ENCODE data around the gene HDDC3.
A peak's percentile ranks its signal among the peaks of the same experiment; 100 is the strongest.

The HDDC3 gene

GRCh38 chr15:90883976-90884718, 48.2 kb downstream of the HDDC3 start, which contains the start of gene FES:
Gene FES, plus strand, starts transcription at chr15:90884504. Its CDS starts 542 bp downstream, at chr15:90885046.
- peak within 1 kb of the TSS; percentile 36 for H3K4me2 ChIP-seq (ENCODE audit: low read length)
- peak within 1 kb of the TSS; percentile 60 for H4K5ac ChIP-seq (ENCODE audit: low read length)
- no peak within 1 kb of the TSS for H3K4me3 ChIP-seq (ENCODE audit: low read length)
- no peaks in the 10 kb centered on the region for H3K27me3 ChIP-seq (ENCODE audit: insufficient read depth, low read length, poor library complexity)
- H2AK5ac ChIP-seq (ENCODE audit: low read length): peak within 1 kb of the TSS; percentile 36
- peak within 1 kb of the TSS; percentile 50 for H3K23ac ChIP-seq (ENCODE audit: low read length)
- no peak within 1 kb of the TSS for H2BK120ac ChIP-seq (ENCODE audit: low read depth, low read length)
- peak; percentile 76 for DNase-seq
- no peak within 1 kb of the TSS for H2BK15ac ChIP-seq (replicated peaks; ENCODE audit: low read depth)
- WGBS (ENCODE audit: extremely low coverage, insufficient coverage, low lambda C conversion rate): no CpG with 5 or more reads among the region's 58 CpGs
- no peaks in the 10 kb centered on the region for H3K79me2 ChIP-seq (ENCODE audit: control insufficient read depth, insufficient read depth, low read length)
- peak within 1 kb of the TSS; percentile 97 for H4K8ac ChIP-seq (ENCODE audit: low read depth, low read length)
- peak within 1 kb of the TSS; percentile 90 for H3K56ac ChIP-seq (ENCODE audit: low read length)
- H3K4ac ChIP-seq (ENCODE audit: low read depth, low read length): peak within 1 kb of the TSS; percentile 58
- no peaks in the 10 kb centered on the region for H3K79me1 ChIP-seq (ENCODE audit: low read length)
- H3K9ac ChIP-seq (ENCODE audit: low read length): peak within 1 kb of the TSS; percentile 75
- H3K27ac ChIP-seq (ENCODE audit: low read depth, low read length): peak within 1 kb of the TSS; percentile 84
- peak within 1 kb of the TSS; percentile 73 for H2BK5ac ChIP-seq (ENCODE audit: low read length)
- H3K4me1 ChIP-seq (ENCODE audit: control insufficient read depth, low read depth, low read length): peaks cover 5% of the 10 kb centered on the region
- H3K18ac ChIP-seq (ENCODE audit: low read length): peak within 1 kb of the TSS; percentile 85
- H3K36me3 ChIP-seq (ENCODE audit: control insufficient read depth, insufficient read depth, low read length): peaks cover 8% of the 10 kb centered on the region

DNA sequence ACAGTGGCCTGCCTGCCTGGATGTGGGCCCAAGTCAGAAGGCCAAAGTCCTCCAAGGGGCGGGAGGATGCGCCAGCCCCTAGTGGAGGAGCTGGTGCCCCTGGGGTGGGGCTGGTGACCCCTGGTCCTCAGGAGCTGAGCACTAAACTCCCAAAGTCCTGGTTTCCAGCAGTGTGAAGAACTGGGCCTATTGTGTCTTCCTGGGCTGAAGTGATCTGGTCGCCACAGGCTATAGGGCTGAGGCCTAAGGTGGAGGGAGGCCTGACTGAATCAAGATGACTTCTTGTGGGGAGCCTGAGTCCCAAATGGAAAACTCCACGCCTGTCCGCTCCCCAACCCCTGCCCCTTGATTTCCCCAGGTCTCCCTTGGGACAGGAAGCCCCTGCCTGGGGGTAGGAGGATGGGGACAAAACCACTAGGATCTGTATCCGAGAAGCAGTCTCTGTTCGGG, 48.8 kb downstream of the HDDC3 start:
- H3K27ac ChIP-seq (ENCODE audit: low read depth, low read length): peak overlapping the region; percentile 84
- H4K8ac ChIP-seq (ENCODE audit: low read depth, low read length): peak overlapping the region; percentile 77
- H3K23ac ChIP-seq (ENCODE audit: low read length): peak overlapping the region; percentile 11
- no peaks in the 10 kb centered on the region for H3K79me2 ChIP-seq (ENCODE audit: control insufficient read depth, insufficient read depth, low read length)
- H2BK120ac ChIP-seq (ENCODE audit: low read depth, low read length): no peak overlapping the region
- WGBS (ENCODE audit: extremely low coverage, insufficient coverage, low lambda C conversion rate): no CpG with 5 or more reads among the region's 7 CpGs
- peak overlapping the region; percentile 87 for H3K56ac ChIP-seq (ENCODE audit: low read length)
- no peaks in the 10 kb centered on the region for H3K27me3 ChIP-seq (ENCODE audit: insufficient read depth, low read length, poor library complexity)
- peak; percentile 58 for DNase-seq
- H3K4me3 ChIP-seq (ENCODE audit: low read length): no peak overlapping the region
- peak overlapping the region; percentile 36 for H2AK5ac ChIP-seq (ENCODE audit: low read length)
- H3K36me3 ChIP-seq (ENCODE audit: control insufficient read depth, insufficient read depth, low read length): peaks cover 8% of the 10 kb centered on the region
- H4K5ac ChIP-seq (ENCODE audit: low read length): peak overlapping the region; percentile 60
- H3K9ac ChIP-seq (ENCODE audit: low read length): peak overlapping the region; percentile 75
- peaks cover 5% of the 10 kb centered on the region for H3K4me1 ChIP-seq (ENCODE audit: control insufficient read depth, low read depth, low read length)
- H3K4me2 ChIP-seq (ENCODE audit: low read length): no peak overlapping the region
- peak overlapping the region; percentile 58 for H3K4ac ChIP-seq (ENCODE audit: low read depth, low read length)
- H3K79me1 ChIP-seq (ENCODE audit: low read length): no peaks in the 10 kb centered on the region
- peak overlapping the region; percentile 73 for H2BK5ac ChIP-seq (ENCODE audit: low read length)
- H2BK15ac ChIP-seq (replicated peaks; ENCODE audit: low read depth): no peak overlapping the region
- no peak overlapping the region for H3K18ac ChIP-seq (ENCODE audit: low read length)

DNA sequence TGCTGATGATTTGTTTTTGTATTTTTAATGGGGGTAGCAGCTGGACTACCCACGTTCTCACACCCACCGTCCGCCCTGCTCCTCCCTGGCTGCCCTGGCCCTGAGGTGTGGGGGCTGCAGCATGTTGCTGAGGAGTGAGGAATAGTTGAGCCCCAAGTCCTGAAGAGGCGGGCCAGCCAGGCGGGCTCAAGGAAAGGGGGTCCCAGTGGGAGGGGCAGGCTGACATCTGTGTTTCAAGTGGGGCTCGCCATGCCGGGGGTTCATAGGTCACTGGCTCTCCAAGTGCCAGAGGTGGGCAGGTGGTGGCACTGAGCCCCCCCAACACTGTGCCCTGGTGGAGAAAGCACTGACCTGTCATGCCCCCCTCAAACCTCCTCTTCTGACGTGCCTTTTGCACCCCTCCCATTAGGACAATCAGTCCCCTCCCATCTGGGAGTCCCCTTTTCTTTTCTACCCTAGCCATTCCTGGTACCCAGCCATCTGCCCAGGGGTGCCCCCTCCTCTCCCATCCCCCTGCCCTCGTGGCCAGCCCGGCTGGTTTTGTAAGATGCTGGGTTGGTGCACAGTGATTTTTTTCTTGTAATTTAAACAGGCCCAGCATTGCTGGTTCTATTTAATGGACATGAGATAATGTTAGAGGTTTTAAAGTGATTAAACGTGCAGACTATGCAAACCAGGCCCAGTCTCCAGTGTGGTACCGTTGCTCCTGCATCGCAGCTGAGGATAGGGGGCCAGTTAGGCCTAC, 49.4 kb downstream of the HDDC3 start:
- H3K36me3 ChIP-seq (ENCODE audit: control insufficient read depth, insufficient read depth, low read length): peaks cover 8% of the 10 kb centered on the region
- peak overlapping the region; percentile 13 for H3K9ac ChIP-seq (ENCODE audit: low read length)
- no peaks in the 10 kb centered on the region for H3K79me1 ChIP-seq (ENCODE audit: low read length)
- H3K23ac ChIP-seq (ENCODE audit: low read length): no peak overlapping the region
- no CpG with 5 or more reads among the region's 13 CpGs for WGBS (ENCODE audit: extremely low coverage, insufficient coverage, low lambda C conversion rate)
- no peak overlapping the region for H3K4me2 ChIP-seq (ENCODE audit: low read length)
- no peaks in the 10 kb centered on the region for H3K79me2 ChIP-seq (ENCODE audit: control insufficient read depth, insufficient read depth, low read length)
- peak overlapping the region; percentile 87 for H3K56ac ChIP-seq (ENCODE audit: low read length)
- no peak overlapping the region for H3K18ac ChIP-seq (ENCODE audit: low read length)
- no peak overlapping the region for H2BK15ac ChIP-seq (replicated peaks; ENCODE audit: low read depth)
- no peak overlapping the region for H2BK5ac ChIP-seq (ENCODE audit: low read length)
- no peak for DNase-seq
- H4K5ac ChIP-seq (ENCODE audit: low read length): no peak overlapping the region
- H3K4ac ChIP-seq (ENCODE audit: low read depth, low read length): no peak overlapping the region
- H3K27ac ChIP-seq (ENCODE audit: low read depth, low read length): peak overlapping the region; percentile 84
- H2BK120ac ChIP-seq (ENCODE audit: low read depth, low read length): no peak overlapping the region
- no peaks in the 10 kb centered on the region for H3K27me3 ChIP-seq (ENCODE audit: insufficient read depth, low read length, poor library complexity)
- no peak overlapping the region for H3K4me3 ChIP-seq (ENCODE audit: low read length)
- H3K4me1 ChIP-seq (ENCODE audit: control insufficient read depth, low read depth, low read length): peaks cover 5% of the 10 kb centered on the region
- no peak overlapping the region for H2AK5ac ChIP-seq (ENCODE audit: low read length)
- no peak overlapping the region for H4K8ac ChIP-seq (ENCODE audit: low read depth, low read length)

- no peak overlapping the region for H4K5ac ChIP-seq (ENCODE audit: low read length)
- H2BK15ac ChIP-seq (replicated peaks; ENCODE audit: low read depth): no peak overlapping the region
- no peak overlapping the region for H2BK5ac ChIP-seq (ENCODE audit: low read length)
- no peak overlapping the region for H3K4me3 ChIP-seq (ENCODE audit: low read length)
- no peak overlapping the region for H3K9ac ChIP-seq (ENCODE audit: low read length)
- peaks cover 5% of the 10 kb centered on the region for H3K4me1 ChIP-seq (ENCODE audit: control insufficient read depth, low read depth, low read length)
- H3K18ac ChIP-seq (ENCODE audit: low read length): no peak overlapping the region
- H2AK5ac ChIP-seq (ENCODE audit: low read length): no peak overlapping the region
- peaks cover 10% of the 10 kb centered on the region for H3K36me3 ChIP-seq (ENCODE audit: control insufficient read depth, insufficient read depth, low read length)
- no peak for DNase-seq
- H3K23ac ChIP-seq (ENCODE audit: low read length): no peak overlapping the region
- H3K27me3 ChIP-seq (ENCODE audit: insufficient read depth, low read length, poor library complexity): no peaks in the 10 kb centered on the region
- no peak overlapping the region for H3K4ac ChIP-seq (ENCODE audit: low read depth, low read length)
- no peaks in the 10 kb centered on the region for H3K79me2 ChIP-seq (ENCODE audit: control insufficient read depth, insufficient read depth, low read length)
- H3K4me2 ChIP-seq (ENCODE audit: low read length): no peak overlapping the region
- H3K56ac ChIP-seq (ENCODE audit: low read length): no peak overlapping the region
- no peak overlapping the region for H4K8ac ChIP-seq (ENCODE audit: low read depth, low read length)
- no peak overlapping the region for H2BK120ac ChIP-seq (ENCODE audit: low read depth, low read length)
- H3K27ac ChIP-seq (ENCODE audit: low read depth, low read length): no peak overlapping the region
- no peaks in the 10 kb centered on the region for H3K79me1 ChIP-seq (ENCODE audit: low read length)
- WGBS (ENCODE audit: extremely low coverage, insufficient coverage, low lambda C conversion rate): no CpG with 5 or more reads among the region's 19 CpGs
Measured at GRCh38 chr15:90881978-90882721, 50.2 kb downstream of the HDDC3 start.

GRCh38 chr15:90881181-90881977, 51.0 kb downstream of the HDDC3 start:
- H3K4me2 ChIP-seq (ENCODE audit: low read length): no peak overlapping the region
- no peak overlapping the region for H3K56ac ChIP-seq (ENCODE audit: low read length)
- H3K36me3 ChIP-seq (ENCODE audit: control insufficient read depth, insufficient read depth, low read length): peaks cover 10% of the 10 kb centered on the region
- H3K4me1 ChIP-seq (ENCODE audit: control insufficient read depth, low read depth, low read length): peaks cover 5% of the 10 kb centered on the region
- no peaks in the 10 kb centered on the region for H3K27me3 ChIP-seq (ENCODE audit: insufficient read depth, low read length, poor library complexity)
- H4K8ac ChIP-seq (ENCODE audit: low read depth, low read length): no peak overlapping the region
- H2BK120ac ChIP-seq (ENCODE audit: low read depth, low read length): no peak overlapping the region
- H2BK5ac ChIP-seq (ENCODE audit: low read length): no peak overlapping the region
- H3K79me2 ChIP-seq (ENCODE audit: control insufficient read depth, insufficient read depth, low read length): no peaks in the 10 kb centered on the region
- no peak overlapping the region for H2BK15ac ChIP-seq (replicated peaks; ENCODE audit: low read depth)
- H4K5ac ChIP-seq (ENCODE audit: low read length): no peak overlapping the region
- no peak overlapping the region for H3K18ac ChIP-seq (ENCODE audit: low read length)
- DNase-seq: no peak
- H2AK5ac ChIP-seq (ENCODE audit: low read length): no peak overlapping the region
- no CpG with 5 or more reads among the region's 35 CpGs for WGBS (ENCODE audit: extremely low coverage, insufficient coverage, low lambda C conversion rate)
- H3K27ac ChIP-seq (ENCODE audit: low read depth, low read length): no peak overlapping the region
- no peak overlapping the region for H3K4ac ChIP-seq (ENCODE audit: low read depth, low read length)
- no peaks in the 10 kb centered on the region for H3K79me1 ChIP-seq (ENCODE audit: low read length)
- no peak overlapping the region for H3K23ac ChIP-seq (ENCODE audit: low read length)
- no peak overlapping the region for H3K9ac ChIP-seq (ENCODE audit: low read length)
- H3K4me3 ChIP-seq (ENCODE audit: low read length): no peak overlapping the region

Data from mesendoderm (in vitro differentiated cells).